Measurements from ENCODE around the gene DNASE1L3. TPM values are rescaled to one million over a fixed set of nuclear protein-coding genes. Genes with fewer than 3 reads are reported as not detected.

Gene DNASE1L3
- total and polyA plus RNA-seq, 2 of the 13 experiments (the other 11 are each of a cell fraction or from before 2014, with no cell fraction given), result 0.86 to 1.7 TPM

DNA sequence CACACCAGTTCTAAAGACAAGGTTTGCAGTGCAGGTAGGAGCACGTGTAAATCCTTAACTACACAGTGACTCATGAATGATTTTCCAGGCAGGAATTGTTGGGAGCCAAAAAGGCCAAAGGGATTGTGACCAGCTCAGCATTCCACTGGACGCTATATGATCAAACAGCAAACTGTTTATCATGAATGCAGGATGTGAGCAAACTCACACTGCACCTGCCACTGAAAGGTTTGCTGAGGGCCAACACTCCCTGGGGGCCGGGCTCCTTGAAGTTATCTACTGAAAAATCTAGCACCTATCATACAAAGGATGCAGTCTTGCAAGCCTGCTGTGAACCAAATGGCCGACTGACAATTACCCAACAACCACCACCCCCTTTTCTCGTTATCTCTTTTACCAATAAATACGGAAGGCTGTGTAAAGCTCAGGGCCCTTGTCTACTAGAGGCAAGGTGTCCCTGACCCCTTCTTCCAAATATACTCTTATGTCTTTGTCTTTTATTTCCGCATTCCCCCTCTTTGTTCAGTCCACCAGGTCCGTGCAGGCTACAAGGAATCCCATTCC lies 11.5 kb upstream of the DNASE1L3 start (continued):
- TF ChIP-seq MIXL1 (CRISPR knock-in tag; IDR thresholded peaks at IDR 0.05) (peak; percentile 27; the same call in 1 of the 2 replicates), EP300 (IDR thresholded peaks at IDR 0.05; ENCODE audit: low read depth in 2 of 2, low read length in 2 of 2) (peak in 1 of 2 experiments; percentile 9; a peak in 1 of 4 replicates), EP300 (CRISPR knock-in tag; IDR thresholded peaks at IDR 0.05; ENCODE audit: borderline replicate concordance) (no peak), SAP130 (CRISPR knock-in tag; IDR thresholded peaks at IDR 0.05; ENCODE audit: low read depth) (peak; percentile 69), NR2F6 (IDR thresholded peaks at IDR 0.05) (peak; percentile 55; the same call in 1 of the 2 replicates), NR2F6 (CRISPR knock-in tag; IDR thresholded peaks at IDR 0.05) (0 out of 2 replicates have a peak, but pooled peaks have one; percentile 4), MEIS1 (CRISPR knock-in tag; IDR thresholded peaks at IDR 0.05; ENCODE audit: borderline replicate concordance) (no peak), ZMYM2 (CRISPR knock-in tag; IDR thresholded peaks at IDR 0.05) (no peak), GATAD2A (CRISPR knock-in tag; IDR thresholded peaks at IDR 0.05) (peak; percentile 11; the same call in 1 of the 2 replicates), RFXAP (CRISPR knock-in tag; IDR thresholded peaks at IDR 0.05; ENCODE audit: borderline replicate concordance) (no peak), ZNF263 (CRISPR knock-in tag; IDR thresholded peaks at IDR 0.05) (no peak), RCOR2 (CRISPR knock-in tag; IDR thresholded peaks at IDR 0.05) (no peak), MAFF (IDR thresholded peaks at IDR 0.05; ENCODE audit: low read depth, low read length) (peak; percentile 41; the same call in 1 of the 2 replicates), TCF7 (IDR thresholded peaks at IDR 0.05; ENCODE audit: low read depth) (peak; percentile 45; the same call in 1 of the 2 replicates), TBX3 (IDR thresholded peaks at IDR 0.05; ENCODE audit: borderline replicate concordance) (peak; percentile 59; the same call in 1 of the 2 replicates)
- TF ChIP-seq, protein P1, sequence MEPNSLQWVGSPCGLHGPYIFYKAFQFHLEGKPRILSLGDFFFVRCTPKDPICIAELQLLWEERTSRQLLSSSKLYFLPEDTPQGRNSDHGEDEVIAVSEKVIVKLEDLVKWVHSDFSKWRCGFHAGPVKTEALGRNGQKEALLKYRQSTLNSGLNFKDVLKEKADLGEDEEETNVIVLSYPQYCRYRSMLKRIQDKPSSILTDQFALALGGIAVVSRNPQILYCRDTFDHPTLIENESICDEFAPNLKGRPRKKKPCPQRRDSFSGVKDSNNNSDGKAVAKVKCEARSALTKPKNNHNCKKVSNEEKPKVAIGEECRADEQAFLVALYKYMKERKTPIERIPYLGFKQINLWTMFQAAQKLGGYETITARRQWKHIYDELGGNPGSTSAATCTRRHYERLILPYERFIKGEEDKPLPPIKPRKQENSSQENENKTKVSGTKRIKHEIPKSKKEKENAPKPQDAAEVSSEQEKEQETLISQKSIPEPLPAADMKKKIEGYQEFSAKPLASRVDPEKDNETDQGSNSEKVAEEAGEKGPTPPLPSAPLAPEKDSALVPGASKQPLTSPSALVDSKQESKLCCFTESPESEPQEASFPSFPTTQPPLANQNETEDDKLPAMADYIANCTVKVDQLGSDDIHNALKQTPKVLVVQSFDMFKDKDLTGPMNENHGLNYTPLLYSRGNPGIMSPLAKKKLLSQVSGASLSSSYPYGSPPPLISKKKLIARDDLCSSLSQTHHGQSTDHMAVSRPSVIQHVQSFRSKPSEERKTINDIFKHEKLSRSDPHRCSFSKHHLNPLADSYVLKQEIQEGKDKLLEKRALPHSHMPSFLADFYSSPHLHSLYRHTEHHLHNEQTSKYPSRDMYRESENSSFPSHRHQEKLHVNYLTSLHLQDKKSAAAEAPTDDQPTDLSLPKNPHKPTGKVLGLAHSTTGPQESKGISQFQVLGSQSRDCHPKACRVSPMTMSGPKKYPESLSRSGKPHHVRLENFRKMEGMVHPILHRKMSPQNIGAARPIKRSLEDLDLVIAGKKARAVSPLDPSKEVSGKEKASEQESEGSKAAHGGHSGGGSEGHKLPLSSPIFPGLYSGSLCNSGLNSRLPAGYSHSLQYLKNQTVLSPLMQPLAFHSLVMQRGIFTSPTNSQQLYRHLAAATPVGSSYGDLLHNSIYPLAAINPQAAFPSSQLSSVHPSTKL (CRISPR knock-in tag; IDR thresholded peaks at IDR 0.05), result peak; percentile 63; the same call in 1 of the 2 replicates
- TF ChIP-seq, protein P2, sequence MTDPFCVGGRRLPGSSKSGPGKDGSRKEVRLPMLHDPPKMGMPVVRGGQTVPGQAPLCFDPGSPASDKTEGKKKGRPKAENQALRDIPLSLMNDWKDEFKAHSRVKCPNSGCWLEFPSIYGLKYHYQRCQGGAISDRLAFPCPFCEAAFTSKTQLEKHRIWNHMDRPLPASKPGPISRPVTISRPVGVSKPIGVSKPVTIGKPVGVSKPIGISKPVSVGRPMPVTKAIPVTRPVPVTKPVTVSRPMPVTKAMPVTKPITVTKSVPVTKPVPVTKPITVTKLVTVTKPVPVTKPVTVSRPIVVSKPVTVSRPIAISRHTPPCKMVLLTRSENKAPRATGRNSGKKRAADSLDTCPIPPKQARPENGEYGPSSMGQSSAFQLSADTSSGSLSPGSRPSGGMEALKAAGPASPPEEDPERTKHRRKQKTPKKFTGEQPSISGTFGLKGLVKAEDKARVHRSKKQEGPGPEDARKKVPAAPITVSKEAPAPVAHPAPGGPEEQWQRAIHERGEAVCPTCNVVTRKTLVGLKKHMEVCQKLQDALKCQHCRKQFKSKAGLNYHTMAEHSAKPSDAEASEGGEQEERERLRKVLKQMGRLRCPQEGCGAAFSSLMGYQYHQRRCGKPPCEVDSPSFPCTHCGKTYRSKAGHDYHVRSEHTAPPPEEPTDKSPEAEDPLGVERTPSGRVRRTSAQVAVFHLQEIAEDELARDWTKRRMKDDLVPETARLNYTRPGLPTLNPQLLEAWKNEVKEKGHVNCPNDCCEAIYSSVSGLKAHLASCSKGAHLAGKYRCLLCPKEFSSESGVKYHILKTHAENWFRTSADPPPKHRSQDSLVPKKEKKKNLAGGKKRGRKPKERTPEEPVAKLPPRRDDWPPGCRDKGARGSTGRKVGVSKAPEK (CRISPR knock-in tag; IDR thresholded peaks at IDR 0.05; ENCODE audit: borderline replicate concordance), result no peak
- TF ChIP-seq, protein P3, sequence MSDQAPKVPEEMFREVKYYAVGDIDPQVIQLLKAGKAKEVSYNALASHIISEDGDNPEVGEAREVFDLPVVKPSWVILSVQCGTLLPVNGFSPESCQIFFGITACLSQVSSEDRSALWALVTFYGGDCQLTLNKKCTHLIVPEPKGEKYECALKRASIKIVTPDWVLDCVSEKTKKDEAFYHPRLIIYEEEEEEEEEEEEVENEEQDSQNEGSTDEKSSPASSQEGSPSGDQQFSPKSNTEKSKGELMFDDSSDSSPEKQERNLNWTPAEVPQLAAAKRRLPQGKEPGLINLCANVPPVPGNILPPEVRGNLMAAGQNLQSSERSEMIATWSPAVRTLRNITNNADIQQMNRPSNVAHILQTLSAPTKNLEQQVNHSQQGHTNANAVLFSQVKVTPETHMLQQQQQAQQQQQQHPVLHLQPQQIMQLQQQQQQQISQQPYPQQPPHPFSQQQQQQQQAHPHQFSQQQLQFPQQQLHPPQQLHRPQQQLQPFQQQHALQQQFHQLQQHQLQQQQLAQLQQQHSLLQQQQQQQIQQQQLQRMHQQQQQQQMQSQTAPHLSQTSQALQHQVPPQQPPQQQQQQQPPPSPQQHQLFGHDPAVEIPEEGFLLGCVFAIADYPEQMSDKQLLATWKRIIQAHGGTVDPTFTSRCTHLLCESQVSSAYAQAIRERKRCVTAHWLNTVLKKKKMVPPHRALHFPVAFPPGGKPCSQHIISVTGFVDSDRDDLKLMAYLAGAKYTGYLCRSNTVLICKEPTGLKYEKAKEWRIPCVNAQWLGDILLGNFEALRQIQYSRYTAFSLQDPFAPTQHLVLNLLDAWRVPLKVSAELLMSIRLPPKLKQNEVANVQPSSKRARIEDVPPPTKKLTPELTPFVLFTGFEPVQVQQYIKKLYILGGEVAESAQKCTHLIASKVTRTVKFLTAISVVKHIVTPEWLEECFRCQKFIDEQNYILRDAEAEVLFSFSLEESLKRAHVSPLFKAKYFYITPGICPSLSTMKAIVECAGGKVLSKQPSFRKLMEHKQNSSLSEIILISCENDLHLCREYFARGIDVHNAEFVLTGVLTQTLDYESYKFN (CRISPR knock-in tag; conservative IDR thresholded peaks at IDR 0.05), result peak; percentile 39
- TF ChIP-seq, protein P4, sequence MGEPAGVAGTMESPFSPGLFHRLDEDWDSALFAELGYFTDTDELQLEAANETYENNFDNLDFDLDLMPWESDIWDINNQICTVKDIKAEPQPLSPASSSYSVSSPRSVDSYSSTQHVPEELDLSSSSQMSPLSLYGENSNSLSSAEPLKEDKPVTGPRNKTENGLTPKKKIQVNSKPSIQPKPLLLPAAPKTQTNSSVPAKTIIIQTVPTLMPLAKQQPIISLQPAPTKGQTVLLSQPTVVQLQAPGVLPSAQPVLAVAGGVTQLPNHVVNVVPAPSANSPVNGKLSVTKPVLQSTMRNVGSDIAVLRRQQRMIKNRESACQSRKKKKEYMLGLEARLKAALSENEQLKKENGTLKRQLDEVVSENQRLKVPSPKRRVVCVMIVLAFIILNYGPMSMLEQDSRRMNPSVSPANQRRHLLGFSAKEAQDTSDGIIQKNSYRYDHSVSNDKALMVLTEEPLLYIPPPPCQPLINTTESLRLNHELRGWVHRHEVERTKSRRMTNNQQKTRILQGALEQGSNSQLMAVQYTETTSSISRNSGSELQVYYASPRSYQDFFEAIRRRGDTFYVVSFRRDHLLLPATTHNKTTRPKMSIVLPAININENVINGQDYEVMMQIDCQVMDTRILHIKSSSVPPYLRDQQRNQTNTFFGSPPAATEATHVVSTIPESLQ (CRISPR knock-in tag; conservative IDR thresholded peaks at IDR 0.05), result no peak
